HUES64 (cell line): Measurements from ENCODE around the gene IL34. TPM values are rescaled to one million over a fixed set of nuclear protein-coding genes. Genes with fewer than 3 reads are reported as not detected.

Experiments used
- H3K27ac ChIP-seq: 2 replicates; pipeline ENCODE4 v1.7.0; 2013; ENCODE audit warnings: low read depth, low read length, inconsistent platforms
- H3K27me3 ChIP-seq: 2 replicates; pipeline ENCODE4 v1.6.1; 2013; ENCODE audit warnings: mild to moderate bottlenecking, low read length; ENCODE audit not compliant: insufficient read depth
- H3K36me3 ChIP-seq: 2 replicates; pipeline ENCODE4 v1.6.1; 2013; ENCODE audit warnings: mild to moderate bottlenecking, low read length; ENCODE audit not compliant: insufficient read depth
- H3K4me1 ChIP-seq: 2 replicates; pipeline ENCODE4 v1.6.1; 2013; ENCODE audit warnings: mild to moderate bottlenecking, low read length, moderate library complexity; ENCODE audit not compliant: insufficient read depth
- H3K4me3 ChIP-seq: 2 replicates; pipeline ENCODE4 v1.5.1; 2013; ENCODE audit warnings: mild to moderate bottlenecking, low read length, moderate library complexity
- H3K9ac ChIP-seq: 2 replicates; pipeline ENCODE4 v1.6.1; 2013; ENCODE audit warnings: mild to moderate bottlenecking, low read depth, low read length
- H3K9me3 ChIP-seq: 2 replicates; pipeline ENCODE4 v1.6.1; 2013; ENCODE audit warnings: low read depth, low read length; ENCODE audit not compliant: insufficient read depth
- WGBS: fragments of 150-250, 120-280 bp; methylation state at CpG from one replicate; pipeline ENCODE4 v1.1.7; 2013; ENCODE audit warnings: missing lambda C conversion rate; 5-methylcytosine and 5-hydroxymethylcytosine counted together
- polyA plus RNA-seq, 2 experiments: library from polyadenylated mRNA; stranded (reverse); fragments of 50-300 nt; gene quantifications; one replicate each; pipeline ENCODE4 v1.2.3, GENCODE V29; 2013

Gene IL34
- 1.7 TPM for polyA plus RNA-seq (2013, experiment 1 of 2)
- polyA plus RNA-seq (2013, experiment 2 of 2): 2.7 TPM

DNA sequence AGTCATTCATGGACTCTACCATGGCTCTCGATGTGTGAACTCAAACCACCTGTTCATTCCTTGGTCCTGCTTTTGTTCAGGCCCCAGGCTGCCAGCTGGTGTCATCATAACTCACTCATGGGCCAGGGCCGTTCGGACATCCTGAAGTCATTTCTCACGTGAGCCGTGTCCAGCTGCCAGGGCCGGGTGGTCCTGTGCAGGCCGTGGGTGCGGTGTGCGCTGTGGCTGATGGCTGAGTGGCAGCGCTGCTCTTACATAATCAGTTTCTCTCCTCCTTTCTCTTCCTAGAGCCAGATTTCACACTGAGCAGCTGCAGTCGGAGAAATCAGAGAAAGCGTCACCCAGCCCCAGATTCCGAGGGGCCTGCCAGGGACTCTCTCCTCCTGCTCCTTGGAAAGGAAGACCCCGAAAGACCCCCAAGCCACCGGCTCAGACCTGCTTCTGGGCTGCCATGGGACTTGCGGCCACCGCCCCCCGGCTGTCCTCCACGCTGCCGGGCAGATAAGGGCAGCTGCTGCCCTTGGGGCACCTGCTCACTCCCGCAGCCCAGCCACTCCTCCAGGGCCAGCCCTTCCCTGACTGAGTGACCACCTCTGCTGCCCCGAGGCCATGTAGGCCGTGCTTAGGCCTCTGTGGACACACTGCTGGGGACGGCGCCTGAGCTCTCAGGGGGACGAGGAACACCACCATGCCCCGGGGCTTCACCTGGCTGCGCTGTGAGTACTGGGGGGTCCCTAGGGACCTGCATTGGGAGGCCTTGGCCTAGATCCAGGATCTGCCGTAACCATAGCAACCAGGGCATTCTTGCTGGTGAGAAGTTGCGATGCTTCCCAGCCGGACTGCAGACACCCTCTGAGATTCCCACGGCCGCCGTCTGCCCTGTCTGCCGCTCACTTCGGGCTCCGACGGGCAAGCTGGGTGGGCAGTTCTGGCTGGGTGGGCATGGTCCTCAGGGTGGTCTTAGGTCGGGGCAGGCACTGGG is at the start of gene IL34:
TSS of gene IL34 (plus strand) at position 300 of the 982 bp plus-strand sequence. CDS start at position 689, 389 bp downstream.
- no peaks in the 10 kb centered on the region for H3K36me3 ChIP-seq
- no peaks in the 10 kb centered on the region for H3K4me1 ChIP-seq
- no peak within 1 kb of the TSS for H3K9ac ChIP-seq
- no peak within 1 kb of the TSS for H3K27ac ChIP-seq
- H3K9me3 ChIP-seq: peaks cover 3% of the 10 kb centered on the region; the same call in 1 of the 2 replicates
- WGBS: 92% methylated on average over 39 of the region's 39 CpGs
- no peak within 1 kb of the TSS for H3K4me3 ChIP-seq
- no peaks in the 10 kb centered on the region for H3K27me3 ChIP-seq

DNA sequence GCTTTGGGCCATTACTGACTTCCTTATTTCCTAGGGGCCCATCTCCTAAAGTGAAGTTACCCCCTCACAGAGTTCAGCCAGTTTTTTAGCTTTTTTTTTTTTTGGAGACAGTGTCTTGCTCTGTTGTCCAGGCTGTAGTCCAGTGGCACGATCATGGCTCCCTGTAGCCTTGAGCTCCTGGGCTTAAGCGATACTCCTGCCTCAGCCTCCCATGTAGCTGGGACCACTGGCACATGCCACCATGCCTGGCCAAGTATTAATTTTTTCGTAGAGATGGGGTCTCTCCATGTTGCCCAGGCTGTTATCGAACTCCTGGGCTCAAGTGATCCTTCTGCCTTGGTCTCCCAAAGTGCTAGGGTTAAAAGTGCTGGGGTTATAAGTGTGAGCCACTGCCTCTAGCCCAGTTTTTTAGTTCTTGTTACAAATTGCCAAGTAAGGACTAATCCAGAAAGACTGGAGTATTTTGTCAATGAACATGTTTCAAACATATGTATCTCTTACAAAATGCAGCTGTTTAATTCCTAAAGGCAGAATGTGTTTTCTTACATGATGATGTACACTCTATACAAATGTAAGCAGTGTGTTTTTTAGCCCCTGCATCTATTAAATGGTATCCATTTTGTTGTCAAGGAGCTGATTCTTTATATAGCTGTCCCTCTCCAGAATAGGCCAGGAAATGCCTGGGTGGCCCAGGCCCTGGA is 49.1 kb upstream of the IL34 start:
- no peaks in the 10 kb centered on the region for H3K4me1 ChIP-seq
- no peak overlapping the region for H3K27ac ChIP-seq
- H3K27me3 ChIP-seq: no peaks in the 10 kb centered on the region
- H3K9me3 ChIP-seq: no peaks in the 10 kb centered on the region
- H3K9ac ChIP-seq: no peak overlapping the region
- 93% methylated on average over 4 of the region's 4 CpGs for WGBS
- no peaks in the 10 kb centered on the region for H3K36me3 ChIP-seq
- no peak overlapping the region for H3K4me3 ChIP-seq

- WGBS: 90% methylated on average over 6 of the region's 6 CpGs
- H3K9ac ChIP-seq: no peak overlapping the region
- H3K36me3 ChIP-seq: no peaks in the 10 kb centered on the region
- H3K27me3 ChIP-seq: no peaks in the 10 kb centered on the region
- H3K4me1 ChIP-seq: no peaks in the 10 kb centered on the region
- H3K27ac ChIP-seq: no peak overlapping the region
- no peaks in the 10 kb centered on the region for H3K9me3 ChIP-seq
- no peak overlapping the region for H3K4me3 ChIP-seq
Observed at GRCh38 chr16:70598937-70599503, 47.3 kb upstream of the IL34 start.

DNA sequence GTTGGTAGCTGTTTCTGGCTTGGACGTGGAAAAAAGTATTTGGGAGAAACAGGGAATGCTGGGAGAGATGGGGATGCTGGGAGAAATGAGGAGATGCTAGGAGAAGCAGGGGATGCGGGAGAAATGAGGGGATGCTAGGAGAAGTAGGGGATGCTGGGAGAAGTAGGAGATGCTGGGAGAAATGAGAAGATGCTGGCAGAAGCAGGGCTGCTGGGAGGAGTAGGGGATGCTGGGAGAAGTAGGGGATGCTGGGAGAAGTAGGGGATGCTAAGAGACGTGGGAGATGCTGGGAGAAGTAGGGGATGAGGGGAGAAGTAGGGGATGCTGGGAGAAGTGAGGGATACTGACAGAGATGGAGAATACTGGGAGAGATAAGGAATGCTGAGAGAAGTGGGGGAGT is 45.6 kb upstream of the IL34 start:
- WGBS: 87% methylated on average over 3 of the region's 3 CpGs
- Histone ChIP-seq H3K9ac (no peak overlapping the region), H3K27me3 (no peaks in the 10 kb centered on the region), H3K9me3 (no peaks in the 10 kb centered on the region), H3K36me3 (no peaks in the 10 kb centered on the region), H3K4me1 (no peaks in the 10 kb centered on the region), H3K27ac (no peak overlapping the region), H3K4me3 (no peak overlapping the region)

DNA sequence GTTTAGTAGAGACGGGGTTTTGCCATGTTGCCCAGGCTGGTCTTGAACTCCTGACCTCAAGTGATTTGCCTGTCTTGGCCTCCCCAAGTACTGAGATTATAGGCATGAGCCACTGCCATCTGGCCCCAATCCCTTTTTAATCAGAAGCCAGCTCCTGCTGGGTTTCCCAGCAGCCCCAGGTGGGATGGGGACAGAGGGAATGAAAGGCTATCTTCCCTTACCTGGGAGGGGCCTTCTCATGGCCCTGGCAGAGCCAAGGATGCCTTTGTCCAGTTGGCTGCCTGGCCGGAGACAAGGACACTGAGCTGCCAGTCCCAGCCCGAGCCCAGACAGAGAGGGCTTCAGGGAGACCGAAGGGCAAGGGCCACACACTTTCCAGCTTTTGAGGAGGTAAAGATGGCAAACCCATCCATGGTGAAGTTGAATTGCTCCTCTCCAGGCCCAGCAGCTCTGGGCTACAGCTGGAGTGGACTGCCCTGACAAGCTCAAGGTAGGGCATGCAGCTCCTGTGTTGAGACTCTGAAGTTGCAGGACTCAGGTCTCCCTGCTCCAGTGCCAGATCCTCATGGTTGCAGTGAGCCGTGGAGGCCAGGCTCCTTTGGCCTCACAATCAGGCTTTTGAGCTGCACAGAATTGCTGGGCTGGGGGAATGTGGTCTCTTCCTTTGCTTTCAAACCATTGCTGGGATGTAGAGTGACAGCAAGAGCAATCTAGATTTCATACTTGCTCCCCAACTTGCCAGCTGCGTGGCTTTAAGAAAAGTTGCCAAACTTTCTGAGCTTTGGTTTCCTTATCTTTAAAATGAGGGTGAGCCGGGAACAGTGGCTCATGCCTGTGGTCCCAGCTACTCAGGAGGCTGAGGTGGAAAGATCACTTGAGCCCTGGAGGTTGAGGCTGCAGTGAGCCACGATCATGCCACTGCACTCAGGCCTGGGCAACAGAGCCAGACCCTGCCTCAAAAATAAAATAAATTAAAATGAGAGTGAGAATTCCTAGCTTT is 44.5 kb upstream of the IL34 start:
- Histone ChIP-seq H3K4me3 (no peak overlapping the region), H3K4me1 (no peaks in the 10 kb centered on the region), H3K36me3 (no peaks in the 10 kb centered on the region), H3K27me3 (no peaks in the 10 kb centered on the region), H3K9ac (no peak overlapping the region), H3K27ac (no peak overlapping the region), H3K9me3 (no peaks in the 10 kb centered on the region)
- 92% methylated on average over 8 of the region's 8 CpGs for WGBS

DNA sequence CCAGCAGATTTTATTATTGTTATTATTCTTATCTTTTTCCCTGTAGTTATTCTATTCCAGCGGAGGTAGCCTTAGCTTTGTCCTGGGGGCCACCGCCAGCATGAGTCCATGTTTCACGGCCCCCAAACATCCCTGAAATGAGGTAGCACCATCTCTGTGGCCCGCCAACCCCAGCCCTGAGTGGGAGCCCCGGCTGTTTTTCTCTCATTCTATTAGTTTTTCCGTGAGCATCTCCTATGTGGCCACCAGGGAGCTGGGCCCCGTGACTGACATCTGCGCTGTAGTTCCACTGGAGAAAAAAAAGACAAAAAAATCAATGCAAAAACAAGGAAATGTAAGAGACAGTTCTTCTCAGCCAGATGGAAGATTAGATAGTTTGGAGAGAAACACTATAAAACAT is 43.5 kb upstream of the IL34 start:
- Histone ChIP-seq H3K27me3 (no peaks in the 10 kb centered on the region), H3K4me1 (no peaks in the 10 kb centered on the region), H3K36me3 (no peaks in the 10 kb centered on the region), H3K9ac (no peak overlapping the region), H3K9me3 (no peaks in the 10 kb centered on the region), H3K4me3 (no peak overlapping the region), H3K27ac (no peak overlapping the region)
- 89% methylated on average over 8 of the region's 8 CpGs for WGBS

GRCh38 chr16:70604407-70605282 is 41.7 kb upstream of the IL34 start:
- Histone ChIP-seq H3K36me3 (no peaks in the 10 kb centered on the region), H3K9me3 (no peaks in the 10 kb centered on the region), H3K27ac (no peak overlapping the region), H3K4me3 (no peak overlapping the region), H3K27me3 (no peaks in the 10 kb centered on the region), H3K4me1 (no peaks in the 10 kb centered on the region), H3K9ac (no peak overlapping the region)
- 84% methylated on average over 7 of the region's 8 CpGs for WGBS

DNA sequence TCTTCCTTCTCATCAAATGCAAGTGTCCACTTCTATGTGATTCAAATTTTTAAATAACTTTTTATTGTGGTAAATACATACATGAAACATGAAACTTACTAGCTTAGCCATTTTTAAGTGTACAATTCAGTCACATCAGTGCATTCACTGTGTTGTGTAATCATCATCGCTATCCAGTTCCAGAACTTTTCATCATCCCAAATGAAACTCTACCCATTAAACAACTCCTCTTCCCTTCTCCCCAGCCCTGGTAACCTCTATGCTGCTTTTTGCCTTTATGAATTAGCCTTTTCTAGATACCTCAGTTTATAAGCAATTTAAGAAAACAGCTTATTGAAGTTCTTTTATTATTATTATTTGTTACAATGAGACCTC is 41.1 kb upstream of the IL34 start:
- H3K36me3 ChIP-seq: no peaks in the 10 kb centered on the region
- H3K27me3 ChIP-seq: no peaks in the 10 kb centered on the region
- H3K9ac ChIP-seq: no peak overlapping the region
- no peaks in the 10 kb centered on the region for H3K9me3 ChIP-seq
- 93% methylated on average over 1 of the region's 1 CpG for WGBS
- H3K4me1 ChIP-seq: no peaks in the 10 kb centered on the region
- H3K27ac ChIP-seq: no peak overlapping the region
- no peak overlapping the region for H3K4me3 ChIP-seq

GRCh38 chr16:70608521-70608920 is 37.8 kb upstream of the IL34 start:
- WGBS: 90% methylated on average over 7 of the region's 7 CpGs

More at GRCh38 chr16:70608521-70608920, 37.8 kb upstream of the IL34 start:
- no peak overlapping the region for H3K4me3 ChIP-seq
- H3K9me3 ChIP-seq: no peaks in the 10 kb centered on the region
- no peaks in the 10 kb centered on the region for H3K4me1 ChIP-seq
- peaks cover 5% of the 10 kb centered on the region for H3K36me3 ChIP-seq
- H3K27ac ChIP-seq: no peak overlapping the region
- no peaks in the 10 kb centered on the region for H3K27me3 ChIP-seq
- no peak overlapping the region for H3K9ac ChIP-seq
